A549 (cell line): ENCODE measurements around the gene MRPS24. TPM values are rescaled to one million over a fixed set of nuclear protein-coding genes. Genes with fewer than 3 reads are reported as not detected.

Experiments used
- ATAC-seq, 2 experiments: fragments of 200-7000 bp in 1 of 2; fragments of >200 bp in 1 of 2; cut with Nextera tagmentation in 1 of 2; cut with Tn5 transposase in 1 of 2; 3 replicates each; pipeline versions ENCODE4 v1.8.0 to v1.9.1; 2018 to 2020; ENCODE audit warnings: mild to moderate bottlenecking in 1 of 2, moderate library complexity in 1 of 2
- CTCF ChIA-PET: fragments of 300-600 bp; sonication (Branson Sonifier 250); formaldehyde crosslinking; extraction: SDS; loops from one replicate; lab custom pipeline; 2021; ENCODE audit warnings: antibody characterized with exemption, inconsistent platforms; lab: Yijun Ruan, JAX
- POLR2A ChIA-PET: fragments of 350-600 bp; formaldehyde crosslinking; extraction: SDS; loops from one replicate; lab custom pipeline; 2021; ENCODE audit warnings: antibody characterized with exemption, inconsistent platforms; lab: Yijun Ruan, JAX
- DNase-seq, 2 experiments: peaks; one replicate each; pipeline versions ENCODE4 v3.0.0 to v3.0.0-alpha.2; 2011 to 2016; ENCODE audit warnings: low read depth in 1 of 2, low spot score in 1 of 2
- FAIRE-seq: peaks from 2 replicates; lab custom pipeline; 2011; peaks lifted over from hg19 to GRCh38; lab: Jason Lieb, UNC
- H3K27ac ChIP-seq, 2 experiments: fragments of >200 bp; sonication (Bioruptor Twin); formaldehyde crosslinking; 3 replicates each; pipeline ENCODE4 v1.5.1; 2016 to 2017
- H3K4me1 ChIP-seq: fragments of >200 bp; sonication (Bioruptor Twin); formaldehyde crosslinking; 3 replicates; pipeline ENCODE4 v1.6.1; 2016
- H3K4me2 ChIP-seq: fragments of >200 bp; sonication (Bioruptor Twin); formaldehyde crosslinking; 3 replicates; pipeline ENCODE4 v1.6.1; 2016
- H3K4me3 ChIP-seq: fragments of >200 bp; sonication (Bioruptor Twin); formaldehyde crosslinking; 3 replicates; pipeline ENCODE4 v1.5.1; 2016
- H3K9me3 ChIP-seq: fragments of >200 bp; sonication (Bioruptor Twin); formaldehyde crosslinking; 3 replicates; pipeline ENCODE4 v1.6.1; 2016
- BHLHE40 ChIP-seq: IDR thresholded peaks from 2 replicates; pipeline ENCODE4 v1.6.1; 2012; ENCODE audit warnings: low read depth, low read length, inconsistent platforms
- CBX2 ChIP-seq: fragments of 200-600 bp; sonication (generic); IDR thresholded peaks from 2 replicates; pipeline ENCODE4 v1.6.1; 2016; ENCODE audit warnings: low read depth, mild to moderate bottlenecking, borderline replicate concordance
- CEBPB ChIP-seq, 2 experiments: fragments of >200 bp in 1 of 2; sonication (Bioruptor Twin) in 1 of 2; formaldehyde crosslinking in 1 of 2; IDR thresholded peaks; 2 replicates each; pipeline ENCODE4 v1.6.1; 2012 to 2016
- CTCF ChIP-seq: fragments of >200 bp; sonication (Bioruptor Twin); formaldehyde crosslinking; IDR thresholded peaks from 3 replicates; pipeline ENCODE4 v1.5.1; 2016
- EHF ChIP-seq: fragments of 250-450 bp; sonication (Bioruptor Pico); IDR thresholded peaks from 2 replicates; pipeline ENCODE4 v1.5.0; 2020; ENCODE audit warnings: mild to moderate bottlenecking
- EHMT2 ChIP-seq: fragments of 200-600 bp; sonication (generic); IDR thresholded peaks from 2 replicates; pipeline ENCODE4 v1.6.1; 2016; ENCODE audit warnings: antibody characterized with exemption, low read depth, mild to moderate bottlenecking, moderate library complexity
- ESRRA ChIP-seq: fragments of 150-350 bp; IDR thresholded peaks from 2 replicates; pipeline ENCODE4 v1.6.1; 2014; ENCODE audit warnings: mild to moderate bottlenecking, low read length, borderline replicate concordance
- FOSL2 ChIP-seq, 2 experiments: fragments of 450-650 bp in 1 of 2; fragments of >200 bp in 1 of 2; sonication (Bioruptor Twin) in 1 of 2; formaldehyde crosslinking; IDR thresholded peaks; 2 replicates each; pipeline versions ENCODE4 v1.5.0 to v1.6.1; 2016 to 2020; ENCODE audit warnings: mild to moderate bottlenecking in 1 of 2, moderate library complexity in 1 of 2
- GATA3 ChIP-seq: IDR thresholded peaks from 2 replicates; pipeline ENCODE4 v1.6.1; 2012; ENCODE audit warnings: borderline replicate concordance
- HOXB5 ChIP-seq: fragments of 250-450 bp; sonication (Bioruptor Pico); IDR thresholded peaks from 2 replicates; pipeline ENCODE4 v1.5.0; 2020; ENCODE audit warnings: mild to moderate bottlenecking, moderate library complexity
- JUN ChIP-seq, 2 experiments: fragments of >200 bp; sonication (Bioruptor Twin); formaldehyde crosslinking; IDR thresholded peaks; 2 replicates in 1 of 2; 3 replicates in 1 of 2; pipeline ENCODE4 v1.6.1; 2016 to 2017
- JUNB ChIP-seq: fragments of >200 bp; sonication (Bioruptor Twin); formaldehyde crosslinking; IDR thresholded peaks from 2 replicates; pipeline ENCODE4 v1.6.1; 2016
- KDM5A ChIP-seq: fragments of 200-600 bp; sonication (generic); IDR thresholded peaks from 2 replicates; pipeline ENCODE4 v1.6.1; 2016; ENCODE audit warnings: antibody characterized with exemption, mild to moderate bottlenecking
- MAX ChIP-seq: IDR thresholded peaks from 2 replicates; pipeline ENCODE4 v1.6.1; 2012
- NPAS2 ChIP-seq: fragments of 250-450 bp; sonication (Bioruptor Pico); IDR thresholded peaks from 2 replicates; pipeline ENCODE4 v1.8.0; 2022; ENCODE audit warnings: mild to moderate bottlenecking, moderate library complexity, borderline replicate concordance
- PHF8 ChIP-seq: fragments of 200-600 bp; sonication (generic); IDR thresholded peaks from 2 replicates; pipeline ENCODE4 v1.6.1; 2016; ENCODE audit warnings: low read depth, mild to moderate bottlenecking, antibody characterized with exemption, moderate library complexity, borderline replicate concordance
- POLR2A ChIP-seq: IDR thresholded peaks from 2 replicates; pipeline ENCODE4 v1.6.1; 2012; ENCODE audit warnings: mild to moderate bottlenecking, low read length
- RAD21 ChIP-seq, 2 experiments: fragments of >200 bp in 1 of 2; sonication (Bioruptor Twin) in 1 of 2; formaldehyde crosslinking in 1 of 2; IDR thresholded peaks in 1 of 2; conservative IDR thresholded peaks in 1 of 2; 2 replicates in 1 of 2; 3 replicates in 1 of 2; pipeline ENCODE4 v1.6.1; 2012 to 2018; ENCODE audit warnings: inconsistent platforms in 1 of 2
- RARB ChIP-seq: fragments of 250-450 bp; sonication (Bioruptor Pico); IDR thresholded peaks from 2 replicates; pipeline ENCODE4 v1.8.0; 2021; ENCODE audit warnings: mild to moderate bottlenecking, moderate library complexity
- RNF2 ChIP-seq: fragments of 200-600 bp; sonication (generic); IDR thresholded peaks from 2 replicates; pipeline ENCODE4 v1.6.1; 2016; ENCODE audit warnings: low read depth, mild to moderate bottlenecking, antibody characterized with exemption, moderate library complexity, borderline replicate concordance
- SMC3 ChIP-seq: fragments of >200 bp; sonication (Bioruptor Twin); formaldehyde crosslinking; IDR thresholded peaks from 3 replicates; pipeline ENCODE4 v1.6.1; 2018; ENCODE audit warnings: inconsistent platforms
- TP53 ChIP-seq: fragments of 250-450 bp; sonication (Bioruptor Pico); IDR thresholded peaks from 2 replicates; pipeline ENCODE4 v1.5.0; 2021; ENCODE audit warnings: mild to moderate bottlenecking, moderate library complexity
- ZFP36 ChIP-seq: fragments of 450-650 bp; IDR thresholded peaks from 2 replicates; pipeline ENCODE4 v1.6.1; 2014; ENCODE audit warnings: borderline replicate concordance; ENCODE audit not compliant: partially characterized antibody
- WGBS: methylation state at CpG from one replicate; pipeline ENCODE4 v1.1.6; 2017; ENCODE audit errors: missing lambda C conversion rate; 5-methylcytosine and 5-hydroxymethylcytosine counted together
- polyA minus RNA-seq: library from RNA; depleted of rRNA, polyadenylated mRNA; stranded (reverse); fragments of >200 nt; gene quantifications from 2 replicates; pipeline ENCODE4 v1.2.3, GENCODE V29; 2011; rRNA and poly(A)+ RNA removed
- polyA plus RNA-seq, 4 experiments: library from polyadenylated mRNA; depleted of rRNA in 3 of 4; stranded (reverse); fragments of >200 nt; fragmentation: RNase III in 1 of 4; extraction: RNeasy Plus Mini Kit Qiagen cat#74134 plus additional on column Dnase treatment in 1 of 4; gene quantifications; 2 replicates in 3 of 4; 3 replicates in 1 of 4; pipeline ENCODE4 v1.2.3, GENCODE V29; 2011 to 2017
- TF ChIP-seq, protein P1 (sequence below): fragments of >200 bp; sonication (Bioruptor Twin); formaldehyde crosslinking; IDR thresholded peaks from 3 replicates; pipeline ENCODE4 v1.6.1; 2016
- TF ChIP-seq, protein P2 (sequence below): fragments of 250-450 bp; sonication (Bioruptor Pico); IDR thresholded peaks from 2 replicates; pipeline ENCODE4 v1.5.0; 2020; ENCODE audit warnings: low read depth, mild to moderate bottlenecking, moderate library complexity
- TF ChIP-seq, protein P3 (sequence below): IDR thresholded peaks from 2 replicates; pipeline ENCODE4 v1.6.1; 2012
- TF ChIP-seq, protein P4 (sequence below): IDR thresholded peaks from 2 replicates; pipeline ENCODE4 v1.6.1; 2012; ENCODE audit warnings: low read depth, borderline replicate concordance

The MRPS24 gene
- polyA plus RNA-seq (2011; rRNA removed) (170 and 217 TPM in 2 replicates), polyA plus RNA-seq (2017; fragmentation: RNase III; extraction: RNeasy Plus Mini Kit Qiagen cat#74134 plus additional on column Dnase treatment) (219 to 232 TPM (median 226 TPM) in 3 replicates), polyA minus RNA-seq (97.7 and 105 TPM in 2 replicates)
- 443 and 463 TPM in 2 replicates for polyA plus RNA-seq (2012; cell fraction: cytosol; rRNA removed)
- 451 and 497 TPM in 2 replicates for polyA plus RNA-seq (2012; cell fraction: nucleus; rRNA removed)

GRCh38 chr7:43869006-43869866 lies at the start of gene MRPS24:
Gene MRPS24, minus strand, starts transcription at chr7:43869517. Its CDS starts 22 bp downstream, at chr7:43869495.
- peak; percentile 96 for TF ChIP-seq POLR2A
- 0 out of 3 replicates have a peak, but pooled peaks have one; percentile 14 for TF ChIP-seq SMC3
- TF ChIP-seq, protein P1, sequence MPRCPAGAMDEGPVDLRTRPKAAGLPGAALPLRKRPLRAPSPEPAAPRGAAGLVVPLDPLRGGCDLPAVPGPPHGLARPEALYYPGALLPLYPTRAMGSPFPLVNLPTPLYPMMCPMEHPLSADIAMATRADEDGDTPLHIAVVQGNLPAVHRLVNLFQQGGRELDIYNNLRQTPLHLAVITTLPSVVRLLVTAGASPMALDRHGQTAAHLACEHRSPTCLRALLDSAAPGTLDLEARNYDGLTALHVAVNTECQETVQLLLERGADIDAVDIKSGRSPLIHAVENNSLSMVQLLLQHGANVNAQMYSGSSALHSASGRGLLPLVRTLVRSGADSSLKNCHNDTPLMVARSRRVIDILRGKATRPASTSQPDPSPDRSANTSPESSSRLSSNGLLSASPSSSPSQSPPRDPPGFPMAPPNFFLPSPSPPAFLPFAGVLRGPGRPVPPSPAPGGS = peak; percentile 76; the same call in 1 of the 3 replicates
- TF ChIP-seq, protein P2, sequence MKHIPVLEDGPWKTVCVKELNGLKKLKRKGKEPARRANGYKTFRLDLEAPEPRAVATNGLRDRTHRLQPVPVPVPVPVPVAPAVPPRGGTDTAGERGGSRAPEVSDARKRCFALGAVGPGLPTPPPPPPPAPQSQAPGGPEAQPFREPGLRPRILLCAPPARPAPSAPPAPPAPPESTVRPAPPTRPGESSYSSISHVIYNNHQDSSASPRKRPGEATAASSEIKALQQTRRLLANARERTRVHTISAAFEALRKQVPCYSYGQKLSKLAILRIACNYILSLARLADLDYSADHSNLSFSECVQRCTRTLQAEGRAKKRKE (CRISPR knock-in tag) = no peak
- no peak for TF ChIP-seq ZFP36
- no peak for TF ChIP-seq FOSL2 (IDR thresholded peaks at IDR 0.05)
- TF ChIP-seq FOSL2 (CRISPR knock-in tag; IDR thresholded peaks at IDR 0.05) = no peak
- TF ChIP-seq CEBPB (IDR thresholded peaks at IDR 0.05) = no peak; a peak in 1 of 4 replicates
- TF ChIP-seq PHF8 = peak; percentile 40; the same call in 1 of the 2 replicates
- TF ChIP-seq HOXB5 = no peak
- peak; percentile 58 for TF ChIP-seq MAX
- no peak for TF ChIP-seq NPAS2 (CRISPR knock-in tag)
- no peak for TF ChIP-seq RNF2
- peak; percentile 85 for TF ChIP-seq KDM5A
- peak; percentile 77 for TF ChIP-seq BHLHE40
- TF ChIP-seq, protein P3, sequence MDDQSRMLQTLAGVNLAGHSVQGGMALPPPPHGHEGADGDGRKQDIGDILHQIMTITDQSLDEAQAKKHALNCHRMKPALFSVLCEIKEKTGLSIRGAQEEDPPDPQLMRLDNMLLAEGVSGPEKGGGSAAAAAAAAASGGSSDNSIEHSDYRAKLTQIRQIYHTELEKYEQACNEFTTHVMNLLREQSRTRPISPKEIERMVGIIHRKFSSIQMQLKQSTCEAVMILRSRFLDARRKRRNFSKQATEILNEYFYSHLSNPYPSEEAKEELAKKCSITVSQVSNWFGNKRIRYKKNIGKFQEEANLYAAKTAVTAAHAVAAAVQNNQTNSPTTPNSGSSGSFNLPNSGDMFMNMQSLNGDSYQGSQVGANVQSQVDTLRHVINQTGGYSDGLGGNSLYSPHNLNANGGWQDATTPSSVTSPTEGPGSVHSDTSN = 0 out of 2 replicates have a peak, but pooled peaks have one; percentile 25
- TF ChIP-seq GATA3 = peak; percentile 86
- peak in 1 of 2 experiments; percentile 83; a peak in 3 of 5 replicates for TF ChIP-seq JUN (IDR thresholded peaks at IDR 0.05)
- TF ChIP-seq, protein P4, sequence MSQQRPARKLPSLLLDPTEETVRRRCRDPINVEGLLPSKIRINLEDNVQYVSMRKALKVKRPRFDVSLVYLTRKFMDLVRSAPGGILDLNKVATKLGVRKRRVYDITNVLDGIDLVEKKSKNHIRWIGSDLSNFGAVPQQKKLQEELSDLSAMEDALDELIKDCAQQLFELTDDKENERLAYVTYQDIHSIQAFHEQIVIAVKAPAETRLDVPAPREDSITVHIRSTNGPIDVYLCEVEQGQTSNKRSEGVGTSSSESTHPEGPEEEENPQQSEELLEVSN = peak; percentile 80; the same call in 1 of the 2 replicates
- no peak for TF ChIP-seq EHMT2
- TF ChIP-seq, all 56 proteins: peak for 11
- H3K4me1 ChIP-seq = peaks cover 25% of the 10 kb centered on the region
- peak within 1 kb of the TSS; percentile 85 to 99 for H3K27ac ChIP-seq
- H3K4me3 ChIP-seq = peak within 1 kb of the TSS; percentile 75
- CTCF ChIA-PET = interaction anchor here (0.9 to 2.2 kb wide), 5 partner anchors 10 to 31 kb away, joined by 3 to 6 read pairs (median 5); no protein-coding TSS in a partner anchor
- peak; percentile 93 to 96 for DNase-seq
- FAIRE-seq = no peak
- ATAC-seq = peak; percentile 96 to 99
- WGBS = 3% methylated on average over 31 of the region's 81 CpGs
- peaks cover 3% of the 10 kb centered on the region; the same call in 1 of the 3 replicates for H3K9me3 ChIP-seq
- POLR2A ChIA-PET = interaction anchor here (0.6 to 1.5 kb wide), 8 partner anchors 11 to 945 kb away, joined by 3 to 13 read pairs (median 4); partner anchors contain the start of genes STK17A, UBE2D4 and URGCP
- peak within 1 kb of the TSS; percentile 94 for H3K4me2 ChIP-seq

DNA sequence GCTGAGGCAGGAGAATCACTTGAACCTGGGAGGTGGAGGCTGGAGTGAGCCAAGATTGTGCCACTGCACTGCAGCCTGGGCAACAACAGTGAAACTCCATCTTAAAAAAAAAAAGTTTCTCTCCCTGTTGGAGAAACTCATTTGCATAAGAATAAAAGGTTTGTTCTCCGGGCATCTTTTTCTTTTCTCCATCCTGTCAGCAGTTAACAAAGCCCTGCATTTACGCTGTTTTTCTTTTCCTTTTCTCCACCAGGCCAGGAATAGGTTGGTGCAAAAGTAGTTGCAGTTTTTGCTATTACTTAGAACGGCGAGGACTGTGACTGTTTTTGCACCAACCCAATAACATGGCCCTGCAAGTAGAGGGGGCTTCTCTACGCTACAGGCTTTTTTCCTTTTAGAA lies 46.6 kb upstream of the MRPS24 start:
- CTCF ChIA-PET = interaction anchor here (0.9 kb wide), 1 partner anchor 11 kb away, joined by 3 read pairs; no protein-coding TSS in a partner anchor
- Histone ChIP-seq H3K4me3 (no peak overlapping the region), H3K9me3 (no peaks in the 10 kb centered on the region), H3K4me2 (no peak overlapping the region), H3K4me1 (no peaks in the 10 kb centered on the region), H3K27ac (no peak overlapping the region)
- ATAC-seq = no peak
- DNase-seq = no peak
- FAIRE-seq = no peak
- POLR2A ChIA-PET = no interaction called here
- WGBS = 85% methylated on average over 5 of the region's 5 CpGs
- TF ChIP-seq RNF2 (no peak), EHF (no peak), RAD21 (conservative IDR thresholded peaks at IDR 0.05 in 1 of 2, IDR thresholded peaks at IDR 0.05 in 1 of 2) (no peak), HOXB5 (no peak), CTCF (no peak), TP53 (CRISPR knock-in tag) (no peak), ESRRA (no peak), CBX2 (no peak), NPAS2 (CRISPR knock-in tag) (no peak), RARB (no peak), JUNB (no peak)
